A549 (cell line): ENCODE data around the gene CEACAM16. TPM values are rescaled to one million over a fixed set of nuclear protein-coding genes. Genes with fewer than 3 reads are reported as not detected.
A peak's percentile ranks its signal among the peaks of the same experiment; 100 is the strongest.

Experiments
- ATAC-seq, 2 experiments: fragments of 200-7000 bp in 1 of 2; fragments of >200 bp in 1 of 2; cut with Nextera tagmentation in 1 of 2; cut with Tn5 transposase in 1 of 2; 3 replicates each; pipeline versions ENCODE4 v1.8.0 to v1.9.1; 2018 to 2020; ENCODE audit warnings: mild to moderate bottlenecking in 1 of 2, moderate library complexity in 1 of 2
- CTCF ChIA-PET: fragments of 300-600 bp; sonication (Branson Sonifier 250); formaldehyde crosslinking; extraction: SDS; loops from one replicate; lab custom pipeline; 2021; ENCODE audit warnings: antibody characterized with exemption, inconsistent platforms; lab: Yijun Ruan, JAX
- POLR2A ChIA-PET: fragments of 350-600 bp; formaldehyde crosslinking; extraction: SDS; loops from one replicate; lab custom pipeline; 2021; ENCODE audit warnings: antibody characterized with exemption, inconsistent platforms; lab: Yijun Ruan, JAX
- DNase-seq, 2 experiments: peaks; one replicate each; pipeline versions ENCODE4 v3.0.0 to v3.0.0-alpha.2; 2011 to 2016; ENCODE audit warnings: low read depth in 1 of 2, low spot score in 1 of 2
- FAIRE-seq: peaks from 2 replicates; lab custom pipeline; 2011; peaks lifted over from hg19 to GRCh38; lab: Jason Lieb, UNC
- H3K27ac ChIP-seq, 2 experiments: fragments of >200 bp; sonication (Bioruptor Twin); formaldehyde crosslinking; 3 replicates each; pipeline ENCODE4 v1.5.1; 2016 to 2017
- H3K4me1 ChIP-seq: fragments of >200 bp; sonication (Bioruptor Twin); formaldehyde crosslinking; 3 replicates; pipeline ENCODE4 v1.6.1; 2016
- H3K4me2 ChIP-seq: fragments of >200 bp; sonication (Bioruptor Twin); formaldehyde crosslinking; 3 replicates; pipeline ENCODE4 v1.6.1; 2016
- H3K4me3 ChIP-seq: fragments of >200 bp; sonication (Bioruptor Twin); formaldehyde crosslinking; 3 replicates; pipeline ENCODE4 v1.5.1; 2016
- H3K9me3 ChIP-seq: fragments of >200 bp; sonication (Bioruptor Twin); formaldehyde crosslinking; 3 replicates; pipeline ENCODE4 v1.6.1; 2016
- CBX8 ChIP-seq: fragments of 200-600 bp; sonication (generic); IDR thresholded peaks from 2 replicates; pipeline ENCODE4 v1.6.1; 2016
- FOSB ChIP-seq: fragments of 250-450 bp; sonication (Bioruptor Pico); IDR thresholded peaks from 2 replicates; pipeline ENCODE4 v1.5.0; 2020; ENCODE audit warnings: mild to moderate bottlenecking, moderate library complexity
- FOSL2 ChIP-seq, 2 experiments: fragments of 450-650 bp in 1 of 2; fragments of >200 bp in 1 of 2; sonication (Bioruptor Twin) in 1 of 2; formaldehyde crosslinking; IDR thresholded peaks; 2 replicates each; pipeline versions ENCODE4 v1.5.0 to v1.6.1; 2016 to 2020; ENCODE audit warnings: mild to moderate bottlenecking in 1 of 2, moderate library complexity in 1 of 2
- FOXS1 ChIP-seq: fragments of 250-450 bp; sonication (Bioruptor Pico); IDR thresholded peaks from 2 replicates; pipeline ENCODE4 v1.5.0; 2020; ENCODE audit warnings: mild to moderate bottlenecking, moderate library complexity
- HDAC2 ChIP-seq: fragments of 200-600 bp; sonication (generic); IDR thresholded peaks from 2 replicates; pipeline ENCODE4 v1.6.1; 2016
- HOXA7 ChIP-seq: fragments of 250-450 bp; sonication (Bioruptor Pico); IDR thresholded peaks from 2 replicates; pipeline ENCODE4 v1.5.0; 2020; ENCODE audit warnings: mild to moderate bottlenecking, moderate library complexity
- HOXB13 ChIP-seq: fragments of 250-450 bp; sonication (Bioruptor Pico); IDR thresholded peaks from 2 replicates; pipeline ENCODE4 v1.5.0; 2020; ENCODE audit warnings: low read depth, mild to moderate bottlenecking, moderate library complexity
- KDM5A ChIP-seq: fragments of 200-600 bp; sonication (generic); IDR thresholded peaks from 2 replicates; pipeline ENCODE4 v1.6.1; 2016; ENCODE audit warnings: antibody characterized with exemption, mild to moderate bottlenecking
- MAFK ChIP-seq: fragments of 450-650 bp; IDR thresholded peaks from 2 replicates; pipeline ENCODE4 v1.6.1; 2014; ENCODE audit not compliant: partially characterized antibody
- NFE2L2 ChIP-seq: fragments of 150-350 bp; conservative IDR thresholded peaks from 2 replicates; pipeline ENCODE4 v1.6.1; 2014; ENCODE audit warnings: low read length
- POLR2AphosphoS2 ChIP-seq: conservative IDR thresholded peaks from 2 replicates; pipeline ENCODE4 v1.6.1; 2012; ENCODE audit warnings: low read length, improper control_type of control experiment, inconsistent platforms
- RARB ChIP-seq: fragments of 250-450 bp; sonication (Bioruptor Pico); IDR thresholded peaks from 2 replicates; pipeline ENCODE4 v1.8.0; 2021; ENCODE audit warnings: mild to moderate bottlenecking, moderate library complexity
- RFX5 ChIP-seq: fragments of 450-650 bp; IDR thresholded peaks from 2 replicates; pipeline ENCODE4 v1.7.1; 2014; ENCODE audit warnings: antibody characterized with exemption, mild to moderate bottlenecking, moderate library complexity
- RNF2 ChIP-seq: fragments of 200-600 bp; sonication (generic); IDR thresholded peaks from 2 replicates; pipeline ENCODE4 v1.6.1; 2016; ENCODE audit warnings: low read depth, mild to moderate bottlenecking, antibody characterized with exemption, moderate library complexity, borderline replicate concordance
- SMC3 ChIP-seq: fragments of >200 bp; sonication (Bioruptor Twin); formaldehyde crosslinking; IDR thresholded peaks from 3 replicates; pipeline ENCODE4 v1.6.1; 2018; ENCODE audit warnings: inconsistent platforms
- TFCP2L1 ChIP-seq: fragments of 250-450 bp; sonication (Bioruptor Pico); IDR thresholded peaks from 2 replicates; pipeline ENCODE4 v1.5.0; 2021; ENCODE audit warnings: mild to moderate bottlenecking
- ZSCAN20 ChIP-seq: fragments of 250-450 bp; sonication (Bioruptor Pico); IDR thresholded peaks from 2 replicates; pipeline ENCODE4 v1.8.0; 2022; ENCODE audit warnings: mild to moderate bottlenecking, moderate library complexity
- WGBS: methylation state at CpG from one replicate; pipeline ENCODE4 v1.1.6; 2017; ENCODE audit errors: missing lambda C conversion rate; 5-methylcytosine and 5-hydroxymethylcytosine counted together
- polyA plus RNA-seq, 4 experiments: library from polyadenylated mRNA; depleted of rRNA in 3 of 4; stranded (reverse); fragments of >200 nt; fragmentation: RNase III in 1 of 4; extraction: RNeasy Plus Mini Kit Qiagen cat#74134 plus additional on column Dnase treatment in 1 of 4; gene quantifications; 2 replicates in 3 of 4; 3 replicates in 1 of 4; pipeline ENCODE4 v1.2.3, GENCODE V29; 2011 to 2017
- TF ChIP-seq, protein P1 (sequence below): fragments of 250-450 bp; sonication (Bioruptor Pico); IDR thresholded peaks from 2 replicates; pipeline ENCODE4 v1.5.0; 2020; ENCODE audit warnings: low read depth, mild to moderate bottlenecking, moderate library complexity
- TF ChIP-seq, protein P2 (sequence below): IDR thresholded peaks from 2 replicates; pipeline ENCODE4 v1.6.1; 2012
- TF ChIP-seq, protein P3 (sequence below): fragments of 250-450 bp; sonication (Bioruptor Pico); IDR thresholded peaks from 2 replicates; pipeline ENCODE4 v1.5.0; 2021; ENCODE audit warnings: mild to moderate bottlenecking, moderate library complexity, borderline replicate concordance
- TF ChIP-seq, protein P4 (sequence below): IDR thresholded peaks from 2 replicates; pipeline ENCODE4 v1.6.1; 2012; ENCODE audit warnings: low read depth, borderline replicate concordance
- TF ChIP-seq, protein P5 (sequence below): fragments of >200 bp; sonication (Bioruptor Twin); formaldehyde crosslinking; IDR thresholded peaks from 3 replicates; pipeline ENCODE4 v1.5.1; 2016
- TF ChIP-seq, protein P6 (sequence below): IDR thresholded peaks from 2 replicates; pipeline ENCODE4 v1.6.1; 2012

Gene CEACAM16
- polyA plus RNA-seq, 2 of the 4 experiments (the other 2 are of a cell fraction), result not detected

DNA sequence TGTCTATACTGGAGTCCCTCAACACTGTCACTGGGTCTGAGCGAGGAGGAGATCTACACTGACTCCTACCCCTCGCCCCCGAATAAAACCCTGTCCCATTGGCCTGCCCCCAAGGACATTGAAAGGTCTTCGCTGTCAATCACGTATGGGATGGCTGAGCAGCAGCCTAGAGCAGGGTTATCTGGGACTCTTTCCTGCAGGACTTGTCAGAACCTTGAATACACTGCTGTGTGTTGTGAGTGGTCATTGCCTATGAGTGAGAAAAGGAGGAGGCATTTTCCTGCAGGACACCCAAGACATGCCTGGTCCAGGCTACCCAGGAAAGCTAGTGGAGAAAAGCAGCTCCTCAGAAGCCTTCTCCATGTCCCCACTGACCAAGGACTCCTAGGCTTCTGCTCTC lies 45.6 kb upstream of the CEACAM16 start:
- CTCF ChIA-PET, result interaction anchor here (0.6 to 13.8 kb wide), 20 partner anchors 9 to 406 kb away, joined by 3 to 180 read pairs (median 20); partner anchors contain the start of genes CEACAM19, IGSF23 and PVR
- FAIRE-seq (no peak), DNase-seq (no peak), ATAC-seq (peak; percentile 1 to 30; a peak in 4 of 6 replicates)
- Histone ChIP-seq H3K27ac (peak overlapping the region in 1 of 2 experiments; percentile 74; a peak in 3 of 6 replicates), H3K4me3 (no peak overlapping the region), H3K9me3 (no peaks in the 10 kb centered on the region), H3K4me2 (no peak overlapping the region), H3K4me1 (peaks cover 40% of the 10 kb centered on the region)
- TF ChIP-seq RNF2, result no peak
- TF ChIP-seq RFX5, result no peak
- TF ChIP-seq HOXB13 (CRISPR knock-in tag), result no peak
- no peak for TF ChIP-seq HOXA7
- TF ChIP-seq, protein P1, sequence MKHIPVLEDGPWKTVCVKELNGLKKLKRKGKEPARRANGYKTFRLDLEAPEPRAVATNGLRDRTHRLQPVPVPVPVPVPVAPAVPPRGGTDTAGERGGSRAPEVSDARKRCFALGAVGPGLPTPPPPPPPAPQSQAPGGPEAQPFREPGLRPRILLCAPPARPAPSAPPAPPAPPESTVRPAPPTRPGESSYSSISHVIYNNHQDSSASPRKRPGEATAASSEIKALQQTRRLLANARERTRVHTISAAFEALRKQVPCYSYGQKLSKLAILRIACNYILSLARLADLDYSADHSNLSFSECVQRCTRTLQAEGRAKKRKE (CRISPR knock-in tag), result no peak
- no peak for TF ChIP-seq FOXS1 (CRISPR knock-in tag)
- TF ChIP-seq HDAC2, result no peak
- no peak for TF ChIP-seq TFCP2L1 (CRISPR knock-in tag)
- TF ChIP-seq, protein P2, sequence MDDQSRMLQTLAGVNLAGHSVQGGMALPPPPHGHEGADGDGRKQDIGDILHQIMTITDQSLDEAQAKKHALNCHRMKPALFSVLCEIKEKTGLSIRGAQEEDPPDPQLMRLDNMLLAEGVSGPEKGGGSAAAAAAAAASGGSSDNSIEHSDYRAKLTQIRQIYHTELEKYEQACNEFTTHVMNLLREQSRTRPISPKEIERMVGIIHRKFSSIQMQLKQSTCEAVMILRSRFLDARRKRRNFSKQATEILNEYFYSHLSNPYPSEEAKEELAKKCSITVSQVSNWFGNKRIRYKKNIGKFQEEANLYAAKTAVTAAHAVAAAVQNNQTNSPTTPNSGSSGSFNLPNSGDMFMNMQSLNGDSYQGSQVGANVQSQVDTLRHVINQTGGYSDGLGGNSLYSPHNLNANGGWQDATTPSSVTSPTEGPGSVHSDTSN, result no peak
- POLR2A ChIA-PET, result interaction anchor here (1.0 to 3.1 kb wide), 2 partner anchors 9 to 13 kb away, joined by 3 to 14 read pairs; partner anchors contain the start of gene PVR
- WGBS, result 94% methylated on average over 5 of the region's 5 CpGs

DNA sequence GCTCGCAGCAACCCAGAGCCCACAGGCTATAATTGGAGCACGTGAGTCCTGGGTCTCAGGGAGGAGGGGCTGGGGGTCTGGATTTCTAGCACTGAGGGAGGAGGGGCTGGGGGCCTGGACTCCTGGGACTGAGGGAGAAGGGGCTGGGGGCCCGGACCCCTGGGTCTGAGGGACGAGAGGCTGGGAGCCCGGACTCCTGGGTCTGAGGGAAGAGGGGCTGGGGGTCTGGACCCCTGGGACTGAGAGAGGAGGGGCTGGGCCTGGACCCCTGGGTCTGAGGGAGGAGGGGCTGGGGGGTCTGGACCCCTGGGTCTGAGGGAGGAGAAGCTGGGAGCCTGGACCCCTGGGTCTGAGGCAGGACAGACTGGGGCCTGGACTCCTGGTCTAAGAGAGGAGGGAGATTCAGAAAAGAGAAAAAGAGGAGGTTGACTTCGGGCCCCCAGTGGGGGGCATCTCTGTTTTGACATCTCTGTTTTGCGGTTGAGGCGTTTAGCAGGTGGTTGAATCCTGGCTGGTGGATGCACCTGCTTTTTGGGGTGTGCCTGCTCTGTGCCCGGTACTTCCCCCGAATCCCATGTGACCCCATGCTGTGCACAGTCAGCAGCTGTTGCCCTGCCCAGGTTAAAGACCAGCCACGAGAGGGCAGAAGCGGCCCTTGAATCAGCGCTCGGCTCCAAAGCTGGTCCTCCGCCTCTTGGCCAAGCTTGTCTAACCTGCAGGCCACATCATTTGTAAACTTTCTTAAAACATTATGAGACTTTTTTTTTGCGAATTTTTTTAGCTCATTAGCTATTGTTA lies 44.8 kb upstream of the CEACAM16 start:
- ATAC-seq (peak; percentile 80 to 85), DNase-seq (peak; percentile 87 to 88), FAIRE-seq (peak; percentile 97)
- Histone ChIP-seq H3K4me2 (peak overlapping the region; percentile 25; the same call in 2 of the 3 replicates), H3K4me3 (no peak overlapping the region), H3K27ac (peak overlapping the region; percentile 34 to 77; a peak in 5 of 6 replicates), H3K4me1 (peaks cover 31% of the 10 kb centered on the region), H3K9me3 (no peaks in the 10 kb centered on the region)
- ChIA-PET POLR2A (interaction anchor here (0.5 to 3.1 kb wide), 8 partner anchors 10 to 237 kb away, joined by 3 to 14 read pairs (median 4); partner anchors contain the start of genes PVR and TOMM40), CTCF (interaction anchor here (0.6 to 13.8 kb wide), 47 partner anchors 9 to 405 kb away, joined by 3 to 180 read pairs (median 6); partner anchors contain the start of genes CEACAM19, IGSF23, NECTIN2 and PVR)
- WGBS, result 28% methylated on average over 15 of the region's 16 CpGs
- TF ChIP-seq, protein P1 (CRISPR knock-in tag), result 0 out of 2 replicates have a peak, but pooled peaks have one; percentile 59
- TF ChIP-seq, protein P2, result peak; percentile 54; the same call in 1 of the 2 replicates
- no peak for TF ChIP-seq FOSB (CRISPR knock-in tag)
- no peak for TF ChIP-seq FOXS1 (CRISPR knock-in tag)
- TF ChIP-seq RFX5, result no peak
- TF ChIP-seq NFE2L2, result no peak
- no peak for TF ChIP-seq RARB (CRISPR knock-in tag)
- peak; percentile 96 for TF ChIP-seq SMC3
- no peak for TF ChIP-seq HDAC2
- TF ChIP-seq, protein P3, sequence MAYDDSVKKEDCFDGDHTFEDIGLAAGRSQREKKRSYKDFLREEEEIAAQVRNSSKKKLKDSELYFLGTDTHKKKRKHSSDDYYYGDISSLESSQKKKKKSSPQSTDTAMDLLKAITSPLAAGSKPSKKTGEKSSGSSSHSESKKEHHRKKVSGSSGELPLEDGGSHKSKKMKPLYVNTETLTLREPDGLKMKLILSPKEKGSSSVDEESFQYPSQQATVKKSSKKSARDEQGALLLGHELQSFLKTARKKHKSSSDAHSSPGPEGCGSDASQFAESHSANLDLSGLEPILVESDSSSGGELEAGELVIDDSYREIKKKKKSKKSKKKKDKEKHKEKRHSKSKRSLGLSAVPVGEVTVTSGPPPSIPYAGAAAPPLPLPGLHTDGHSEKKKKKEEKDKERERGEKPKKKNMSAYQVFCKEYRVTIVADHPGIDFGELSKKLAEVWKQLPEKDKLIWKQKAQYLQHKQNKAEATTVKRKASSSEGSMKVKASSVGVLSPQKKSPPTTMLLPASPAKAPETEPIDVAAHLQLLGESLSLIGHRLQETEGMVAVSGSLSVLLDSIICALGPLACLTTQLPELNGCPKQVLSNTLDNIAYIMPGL, result no peak
- TF ChIP-seq POLR2AphosphoS2, result no peak
- TF ChIP-seq, protein P4, sequence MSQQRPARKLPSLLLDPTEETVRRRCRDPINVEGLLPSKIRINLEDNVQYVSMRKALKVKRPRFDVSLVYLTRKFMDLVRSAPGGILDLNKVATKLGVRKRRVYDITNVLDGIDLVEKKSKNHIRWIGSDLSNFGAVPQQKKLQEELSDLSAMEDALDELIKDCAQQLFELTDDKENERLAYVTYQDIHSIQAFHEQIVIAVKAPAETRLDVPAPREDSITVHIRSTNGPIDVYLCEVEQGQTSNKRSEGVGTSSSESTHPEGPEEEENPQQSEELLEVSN, result no peak
- peak; percentile 97 for TF ChIP-seq MAFK
- TF ChIP-seq FOSL2 (IDR thresholded peaks at IDR 0.05), result no peak
- TF ChIP-seq FOSL2 (CRISPR knock-in tag; IDR thresholded peaks at IDR 0.05), result peak; percentile 37; the same call in 1 of the 2 replicates
- no peak for TF ChIP-seq ZSCAN20
- TF ChIP-seq CBX8, result no peak
- TF ChIP-seq, protein P5, sequence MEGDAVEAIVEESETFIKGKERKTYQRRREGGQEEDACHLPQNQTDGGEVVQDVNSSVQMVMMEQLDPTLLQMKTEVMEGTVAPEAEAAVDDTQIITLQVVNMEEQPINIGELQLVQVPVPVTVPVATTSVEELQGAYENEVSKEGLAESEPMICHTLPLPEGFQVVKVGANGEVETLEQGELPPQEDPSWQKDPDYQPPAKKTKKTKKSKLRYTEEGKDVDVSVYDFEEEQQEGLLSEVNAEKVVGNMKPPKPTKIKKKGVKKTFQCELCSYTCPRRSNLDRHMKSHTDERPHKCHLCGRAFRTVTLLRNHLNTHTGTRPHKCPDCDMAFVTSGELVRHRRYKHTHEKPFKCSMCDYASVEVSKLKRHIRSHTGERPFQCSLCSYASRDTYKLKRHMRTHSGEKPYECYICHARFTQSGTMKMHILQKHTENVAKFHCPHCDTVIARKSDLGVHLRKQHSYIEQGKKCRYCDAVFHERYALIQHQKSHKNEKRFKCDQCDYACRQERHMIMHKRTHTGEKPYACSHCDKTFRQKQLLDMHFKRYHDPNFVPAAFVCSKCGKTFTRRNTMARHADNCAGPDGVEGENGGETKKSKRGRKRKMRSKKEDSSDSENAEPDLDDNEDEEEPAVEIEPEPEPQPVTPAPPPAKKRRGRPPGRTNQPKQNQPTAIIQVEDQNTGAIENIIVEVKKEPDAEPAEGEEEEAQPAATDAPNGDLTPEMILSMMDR, result peak; percentile 93
- TF ChIP-seq, protein P6, sequence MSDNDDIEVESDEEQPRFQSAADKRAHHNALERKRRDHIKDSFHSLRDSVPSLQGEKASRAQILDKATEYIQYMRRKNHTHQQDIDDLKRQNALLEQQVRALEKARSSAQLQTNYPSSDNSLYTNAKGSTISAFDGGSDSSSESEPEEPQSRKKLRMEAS, result peak; percentile 61
- TF ChIP-seq KDM5A, result no peak
